Kidney epithelial cell (primary cell): ENCODE measurements around the gene MRPS11. TPM values are rescaled to one million over a fixed set of nuclear protein-coding genes. Genes with fewer than 3 reads are reported as not detected.

Experiments
- DNase-seq: peaks from one replicate; pipeline ENCODE4 v3.0.0-alpha.2; 2010; ENCODE audit warnings: low read depth
- H3K27me3 ChIP-seq: 2 replicates; pipeline ENCODE4 v1.6.0; 2011; ENCODE audit warnings: low read length; ENCODE audit not compliant: control insufficient read depth, insufficient read depth
- H3K36me3 ChIP-seq: 2 replicates; pipeline ENCODE4 v1.5.1; 2011; ENCODE audit warnings: low read length; ENCODE audit not compliant: control insufficient read depth, insufficient read depth
- H3K4me3 ChIP-seq: 2 replicates; pipeline ENCODE4 v1.5.1; 2011; ENCODE audit warnings: low read depth, mild to moderate bottlenecking, control low read depth, low read length
- CTCF ChIP-seq: IDR thresholded peaks from 2 replicates; pipeline ENCODE4 v1.5.1; 2011; ENCODE audit warnings: mild to moderate bottlenecking, moderate library complexity, low read length, control low read depth, inconsistent platforms; ENCODE audit not compliant: insufficient read depth, poor library complexity, severe bottlenecking
- total RNA-seq: library from RNA; depleted of rRNA; stranded (reverse); fragments of >200 nt; gene quantifications from 2 replicates; pipeline ENCODE4 v1.2.3, GENCODE V29; 2015

MRPS11 gene
- total RNA-seq, 1 donor from 2014 or later: 40.5 TPM

GRCh38 chr15:88440021-88440420 is 27.5 kb upstream of the MRPS11 start:
- no peak overlapping the region for H3K4me3 ChIP-seq
- TF ChIP-seq CTCF: no peak
- DNase-seq: peak; percentile 42
- no peaks in the 10 kb centered on the region for H3K27me3 ChIP-seq
- H3K36me3 ChIP-seq: no peaks in the 10 kb centered on the region

- TF ChIP-seq CTCF: no peak
- DNase-seq: no peak
- Histone ChIP-seq H3K36me3 (no peaks in the 10 kb centered on the region), H3K27me3 (no peaks in the 10 kb centered on the region), H3K4me3 (no peak overlapping the region)
Measured at GRCh38 chr15:88441076-88441730, 26.3 kb upstream of the MRPS11 start.

- DNase-seq: no peak
- Histone ChIP-seq H3K36me3 (no peaks in the 10 kb centered on the region), H3K4me3 (no peak overlapping the region), H3K27me3 (no peaks in the 10 kb centered on the region)
- no peak for TF ChIP-seq CTCF
Measured at GRCh38 chr15:88447206-88447605, 20.3 kb upstream of the MRPS11 start.

- no peaks in the 10 kb centered on the region for H3K36me3 ChIP-seq
- TF ChIP-seq CTCF: no peak
- H3K4me3 ChIP-seq: no peak overlapping the region
- H3K27me3 ChIP-seq: no peaks in the 10 kb centered on the region
- DNase-seq: no peak
Measured at GRCh38 chr15:88447741-88448140, 19.8 kb upstream of the MRPS11 start.

- H3K4me3 ChIP-seq: no peak overlapping the region
- no peak for TF ChIP-seq CTCF
- H3K27me3 ChIP-seq: no peaks in the 10 kb centered on the region
- H3K36me3 ChIP-seq: no peaks in the 10 kb centered on the region
- DNase-seq: no peak
Measured at GRCh38 chr15:88448991-88449461, 18.5 kb upstream of the MRPS11 start.

GRCh38 chr15:88449581-88449980 is 17.9 kb upstream of the MRPS11 start:
- H3K36me3 ChIP-seq: no peaks in the 10 kb centered on the region
- TF ChIP-seq CTCF: no peak
- no peaks in the 10 kb centered on the region for H3K27me3 ChIP-seq
- DNase-seq: no peak
- H3K4me3 ChIP-seq: no peak overlapping the region
